HG02884 (cell line): ENCODE data around the gene CNEP1R1.
A peak's percentile ranks its signal among the peaks of the same experiment; 100 is the strongest.

Experiments used
- ATAC-seq: cut with Tn5 transposase; IDR thresholded peaks from one replicate; pipeline ENCODE4 v1.9.1; 2021; ENCODE audit warnings: mild to moderate bottlenecking, moderate library complexity; ENCODE audit not compliant: unreplicated experiment

The CNEP1R1 gene

GRCh38 chr16:50015631-50016030 lies 9.4 kb upstream of the CNEP1R1 start:
- ATAC-seq, result no peak

- no peak for ATAC-seq
Observed at GRCh38 chr16:50017553-50017952, 7.5 kb upstream of the CNEP1R1 start.

GRCh38 chr16:50021544-50021943 lies 3.5 kb upstream of the CNEP1R1 start:
- ATAC-seq, result no peak

- ATAC-seq, result no peak
Observed at GRCh38 chr16:50023641-50024040, 1.4 kb upstream of the CNEP1R1 start.

- no peak for ATAC-seq
Observed at GRCh38 chr16:50024207-50024606, 818 bp upstream of the CNEP1R1 start.

GRCh38 chr16:50025537-50025931 lies 509 bp downstream of the CNEP1R1 start:
- ATAC-seq, result peak; percentile 1

- ATAC-seq, result no peak
Observed at GRCh38 chr16:50027829-50028228, 2.8 kb downstream of the CNEP1R1 start.

GRCh38 chr16:50035468-50035992 lies 10.5 kb downstream of the CNEP1R1 start:
- ATAC-seq, result no peak

GRCh38 chr16:50036426-50036825 lies 11.4 kb downstream of the CNEP1R1 start:
- no peak for ATAC-seq

GRCh38 chr16:50037662-50038220 lies 12.7 kb downstream of the CNEP1R1 start:
- no peak for ATAC-seq

- no peak for ATAC-seq
Observed at GRCh38 chr16:50038286-50038685, 13.3 kb downstream of the CNEP1R1 start.

- no peak for ATAC-seq
Observed at GRCh38 chr16:50038756-50039529, 13.9 kb downstream of the CNEP1R1 start.

- no peak for ATAC-seq
Observed at GRCh38 chr16:50040018-50040417, 15.0 kb downstream of the CNEP1R1 start.

- ATAC-seq, result no peak
Observed at GRCh38 chr16:50040710-50041109, 15.7 kb downstream of the CNEP1R1 start.

GRCh38 chr16:50043358-50043757 lies 18.3 kb downstream of the CNEP1R1 start:
- ATAC-seq, result no peak

- no peak for ATAC-seq
Observed at GRCh38 chr16:50045412-50045811, 20.4 kb downstream of the CNEP1R1 start.

GRCh38 chr16:50046853-50047252 lies 21.8 kb downstream of the CNEP1R1 start:
- no peak for ATAC-seq

GRCh38 chr16:50047864-50048263 lies 22.8 kb downstream of the CNEP1R1 start:
- no peak for ATAC-seq

GRCh38 chr16:50050802-50051201 lies 25.8 kb downstream of the CNEP1R1 start:
- no peak for ATAC-seq

GRCh38 chr16:50056226-50056625 lies 31.2 kb downstream of the CNEP1R1 start:
- no peak for ATAC-seq

- no peak for ATAC-seq
Observed at GRCh38 chr16:50058091-50058771, 33.2 kb downstream of the CNEP1R1 start.

- no peak for ATAC-seq
Observed at GRCh38 chr16:50059111-50059510, 34.1 kb downstream of the CNEP1R1 start.
